Activated CD4-positive, alpha-beta T cell treated with anti-CD3 and anti-CD28 coated beads for 36 hours (primary cell): Measurements from ENCODE around the gene SNX30. TPM values are rescaled to one million over a fixed set of nuclear protein-coding genes. Genes with fewer than 3 reads are reported as not detected.

Experiments used
- ATAC-seq: fragments of 200-7000 bp; cut with Tn5 transposase; one replicate; pipeline ENCODE4 v1.10.0; 2021; ENCODE audit warnings: mild to moderate bottlenecking, moderate library complexity
- CTCF ChIA-PET: fragments of 350-600 bp; sonication (Branson Sonifier 250); formaldehyde crosslinking; loops from one replicate; lab custom pipeline; 2021; ENCODE audit warnings: antibody characterized with exemption; lab: Charles Lee
- POLR2A ChIA-PET: fragments of 350-600 bp; sonication (Branson Sonifier 250); formaldehyde crosslinking; loops from one replicate; lab custom pipeline; 2021; ENCODE audit warnings: antibody characterized with exemption, inconsistent platforms; lab: Charles Lee
- DNase-seq: peaks from one replicate; pipeline ENCODE4 v3.0.0-alpha.2; 2020
- H3K27ac Mint-ChIP-seq: one replicate; pipeline ENCODE4 v1.8.0; 2021; ENCODE audit warnings: mixed read lengths
- H3K27me3 Mint-ChIP-seq: one replicate; pipeline ENCODE4 v1.8.0; 2021; ENCODE audit warnings: mixed read lengths
- H3K36me3 Mint-ChIP-seq: one replicate; pipeline ENCODE4 v1.8.0; 2021; ENCODE audit warnings: low read depth, mixed read lengths
- H3K4me1 Mint-ChIP-seq: one replicate; pipeline ENCODE4 v1.8.0; 2021; ENCODE audit warnings: mixed read lengths
- H3K4me3 Mint-ChIP-seq: one replicate; pipeline ENCODE4 v1.8.0; 2021; ENCODE audit warnings: mild to moderate bottlenecking, moderate library complexity, mixed read lengths
- H3K9me3 Mint-ChIP-seq: one replicate; pipeline ENCODE4 v1.8.0; 2021; ENCODE audit warnings: low read depth, mixed read lengths
- intact Hi-C, 2 experiments: fragments of 100-400 bp; cut with DNase I in 1 of 2; cut with micrococcal nuclease in 1 of 2; formaldehyde crosslinking; loops; one replicate each; pipeline versions ENCODE4 v1.14.2 to v1.15.1; 2022 to 2024; cut with DNase I, micrococcal nuclease
- total RNA-seq, 2 experiments: library from RNA; stranded (reverse); gene quantifications; one replicate each; pipeline ENCODE4 v1.2.3, GENCODE V29; 2021

The SNX30 gene
- total RNA-seq, 2 experiments from 2014 or later: 4.2 to 4.6 TPM

- peaks cover 8% of the 10 kb centered on the region for H3K36me3 Mint-ChIP-seq
- ChIA-PET CTCF (interaction anchor here (0.7 to 2.2 kb wide), 3 partner anchors 23 to 1041 kb away, joined by 3 to 6 read pairs (median 3); no protein-coding TSS in a partner anchor), POLR2A (no interaction called here)
- ATAC-seq (no peak), DNase-seq (no peak)
- no peaks in the 10 kb centered on the region for H3K9me3 Mint-ChIP-seq
- no peaks in the 10 kb centered on the region for H3K27me3 Mint-ChIP-seq
- intact Hi-C loops: no loop called here
- H3K4me1 Mint-ChIP-seq: peaks cover 10% of the 10 kb centered on the region
- H3K27ac Mint-ChIP-seq: no peak overlapping the region
- H3K4me3 Mint-ChIP-seq: no peak overlapping the region
These were observed 118.5 kb downstream of the SNX30 start for GRCh38 chr9:112869041-112869529.

- Mint-ChIP-seq H3K27me3 (no peaks in the 10 kb centered on the region), H3K4me3 (no peak overlapping the region), H3K36me3 (peaks cover 8% of the 10 kb centered on the region), H3K9me3 (no peaks in the 10 kb centered on the region), H3K4me1 (peaks cover 10% of the 10 kb centered on the region), H3K27ac (no peak overlapping the region)
- ATAC-seq (no peak), DNase-seq (no peak)
- intact Hi-C loops: no loop called here
- CTCF ChIA-PET: no interaction called here
- POLR2A ChIA-PET: interaction anchor here (0.6 kb wide), 1 partner anchor 933 kb away, joined by 3 read pairs; no protein-coding TSS in a partner anchor
These were observed 119.4 kb downstream of the SNX30 start for GRCh38 chr9:112869917-112870316.

GRCh38 chr9:112870556-112870955 lies 120.0 kb downstream of the SNX30 start:
- Mint-ChIP-seq H3K9me3 (no peaks in the 10 kb centered on the region), H3K4me3 (no peak overlapping the region), H3K36me3 (peaks cover 8% of the 10 kb centered on the region), H3K27me3 (no peaks in the 10 kb centered on the region), H3K27ac (no peak overlapping the region), H3K4me1 (peaks cover 10% of the 10 kb centered on the region)
- no peak for DNase-seq
- ChIA-PET POLR2A (no interaction called here), CTCF (no interaction called here)
- ATAC-seq: no peak
- intact Hi-C loops: no loop called here

- H3K36me3 Mint-ChIP-seq: peaks cover 8% of the 10 kb centered on the region
- intact Hi-C loops: no loop called here
- H3K4me3 Mint-ChIP-seq: no peak overlapping the region
- ChIA-PET CTCF (no interaction called here), POLR2A (no interaction called here)
- H3K4me1 Mint-ChIP-seq: peaks cover 10% of the 10 kb centered on the region
- ATAC-seq: no peak
- no peaks in the 10 kb centered on the region for H3K27me3 Mint-ChIP-seq
- H3K9me3 Mint-ChIP-seq: no peaks in the 10 kb centered on the region
- H3K27ac Mint-ChIP-seq: no peak overlapping the region
- no peak for DNase-seq
These were observed 121.5 kb downstream of the SNX30 start for GRCh38 chr9:112872019-112872418.

GRCh38 chr9:112873773-112874405 lies 123.3 kb downstream of the SNX30 start:
- ChIA-PET CTCF (no interaction called here), POLR2A (no interaction called here)
- H3K36me3 Mint-ChIP-seq: peaks cover 5% of the 10 kb centered on the region
- H3K9me3 Mint-ChIP-seq: no peaks in the 10 kb centered on the region
- no peak overlapping the region for H3K4me3 Mint-ChIP-seq
- DNase-seq (no peak), ATAC-seq (no peak)
- intact Hi-C loops: no loop called here
- no peaks in the 10 kb centered on the region for H3K4me1 Mint-ChIP-seq
- no peaks in the 10 kb centered on the region for H3K27me3 Mint-ChIP-seq
- H3K27ac Mint-ChIP-seq: no peak overlapping the region

- H3K27ac Mint-ChIP-seq: no peak overlapping the region
- no peaks in the 10 kb centered on the region for H3K27me3 Mint-ChIP-seq
- DNase-seq: no peak
- H3K4me3 Mint-ChIP-seq: no peak overlapping the region
- intact Hi-C loops: no loop called here
- ChIA-PET CTCF (no interaction called here), POLR2A (no interaction called here)
- H3K9me3 Mint-ChIP-seq: no peaks in the 10 kb centered on the region
- ATAC-seq: no peak
- no peaks in the 10 kb centered on the region for H3K4me1 Mint-ChIP-seq
- no peaks in the 10 kb centered on the region for H3K36me3 Mint-ChIP-seq
These were observed 128.2 kb downstream of the SNX30 start for GRCh38 chr9:112878752-112879151.

- CTCF ChIA-PET: interaction anchor here (1.1 kb wide), 1 partner anchor 36 kb away, joined by 3 read pairs; no protein-coding TSS in a partner anchor
- POLR2A ChIA-PET: no interaction called here
These were observed 130.1 kb downstream of the SNX30 start for GRCh38 chr9:112880650-112881049.

GRCh38 chr9:112881331-112881730 lies 130.8 kb downstream of the SNX30 start:
- Mint-ChIP-seq H3K4me3 (no peak overlapping the region), H3K27ac (no peak overlapping the region), H3K27me3 (no peaks in the 10 kb centered on the region), H3K4me1 (no peaks in the 10 kb centered on the region), H3K9me3 (no peaks in the 10 kb centered on the region), H3K36me3 (no peaks in the 10 kb centered on the region)
- CTCF ChIA-PET: interaction anchor here (0.6 to 1.1 kb wide), 2 partner anchors 25 to 36 kb away, joined by 3 to 4 read pairs; no protein-coding TSS in a partner anchor
- intact Hi-C loops: no loop called here
- DNase-seq: no peak
- ATAC-seq: no peak
- POLR2A ChIA-PET: no interaction called here

More at GRCh38 chr9:112880650-112881049, 130.1 kb downstream of the SNX30 start:
- no peaks in the 10 kb centered on the region for H3K27me3 Mint-ChIP-seq
- DNase-seq (no peak), ATAC-seq (no peak)
- no peak overlapping the region for H3K4me3 Mint-ChIP-seq
- H3K4me1 Mint-ChIP-seq: no peaks in the 10 kb centered on the region
- H3K36me3 Mint-ChIP-seq: no peaks in the 10 kb centered on the region
- no peaks in the 10 kb centered on the region for H3K9me3 Mint-ChIP-seq
- no peak overlapping the region for H3K27ac Mint-ChIP-seq
- intact Hi-C loops: no loop called here

GRCh38 chr9:112884101-112884500 lies 133.5 kb downstream of the SNX30 start:
- intact Hi-C loops: no loop called here
- DNase-seq: no peak
- CTCF ChIA-PET: no interaction called here

GRCh38 chr9:112884721-112885120 lies 134.2 kb downstream of the SNX30 start:
- Mint-ChIP-seq H3K9me3 (no peaks in the 10 kb centered on the region), H3K4me3 (no peak overlapping the region), H3K27me3 (peaks cover 7% of the 10 kb centered on the region), H3K4me1 (no peaks in the 10 kb centered on the region), H3K36me3 (no peaks in the 10 kb centered on the region), H3K27ac (no peak overlapping the region)
- intact Hi-C loops: no loop called here
- ATAC-seq: no peak
- ChIA-PET CTCF (no interaction called here), POLR2A (interaction anchor here (0.6 kb wide), 1 partner anchor 228 kb away, joined by 3 read pairs; no protein-coding TSS in a partner anchor)
- DNase-seq: no peak

More at GRCh38 chr9:112884101-112884500, 133.5 kb downstream of the SNX30 start:
- Mint-ChIP-seq H3K27me3 (peaks cover under 1% of the 10 kb centered on the region), H3K27ac (no peak overlapping the region), H3K36me3 (no peaks in the 10 kb centered on the region), H3K4me3 (no peak overlapping the region), H3K9me3 (no peaks in the 10 kb centered on the region), H3K4me1 (no peaks in the 10 kb centered on the region)
- no peak for ATAC-seq
- POLR2A ChIA-PET: interaction anchor here (0.6 kb wide), 1 partner anchor 123 kb away, joined by 3 read pairs; no protein-coding TSS in a partner anchor

GRCh38 chr9:112885324-112885723 lies 134.8 kb downstream of the SNX30 start:
- CTCF ChIA-PET: no interaction called here
- intact Hi-C loops: no loop called here
- no peak for ATAC-seq

GRCh38 chr9:112886351-112886750 lies 135.8 kb downstream of the SNX30 start:
- H3K4me3 Mint-ChIP-seq: no peak overlapping the region
- H3K36me3 Mint-ChIP-seq: no peaks in the 10 kb centered on the region
- ATAC-seq (no peak), DNase-seq (no peak)
- intact Hi-C loops: no loop called here
- H3K4me1 Mint-ChIP-seq: no peaks in the 10 kb centered on the region
- H3K9me3 Mint-ChIP-seq: no peaks in the 10 kb centered on the region
- POLR2A ChIA-PET: interaction anchor here (0.6 kb wide), 1 partner anchor 18 kb away, joined by 4 read pairs; no protein-coding TSS in a partner anchor
- no peak overlapping the region for H3K27ac Mint-ChIP-seq
- peaks cover 14% of the 10 kb centered on the region for H3K27me3 Mint-ChIP-seq
- CTCF ChIA-PET: no interaction called here

More at GRCh38 chr9:112885324-112885723, 134.8 kb downstream of the SNX30 start:
- DNase-seq: no peak
- POLR2A ChIA-PET: no interaction called here
- H3K36me3 Mint-ChIP-seq: no peaks in the 10 kb centered on the region
- no peak overlapping the region for H3K4me3 Mint-ChIP-seq
- H3K27me3 Mint-ChIP-seq: peaks cover 12% of the 10 kb centered on the region
- no peaks in the 10 kb centered on the region for H3K9me3 Mint-ChIP-seq
- H3K27ac Mint-ChIP-seq: no peak overlapping the region
- H3K4me1 Mint-ChIP-seq: no peaks in the 10 kb centered on the region
